GM10847 (cell line): ENCODE data around the gene UBN1.

Experiments used
- POLR2A ChIP-seq: IDR thresholded peaks from 2 replicates; pipeline ENCODE4 v1.6.1; 2011; ENCODE audit not compliant: insufficient read length; ENCODE audit errors: extremely low read depth

Gene UBN1

GRCh38 chr16:4883501-4883900 lies 36.2 kb downstream of the UBN1 start:
- TF ChIP-seq POLR2A: no peak

- TF ChIP-seq POLR2A: no peak
Measured at GRCh38 chr16:4884209-4884608, 36.9 kb downstream of the UBN1 start.

GRCh38 chr16:4884972-4885874 lies 37.9 kb downstream of the UBN1 start:
- no peak for TF ChIP-seq POLR2A

GRCh38 chr16:4886151-4886550 lies 38.9 kb downstream of the UBN1 start:
- TF ChIP-seq POLR2A: no peak

- TF ChIP-seq POLR2A: no peak
Measured at GRCh38 chr16:4888428-4889135, 41.3 kb downstream of the UBN1 start.

GRCh38 chr16:4890026-4890425 lies 42.7 kb downstream of the UBN1 start:
- no peak for TF ChIP-seq POLR2A

GRCh38 chr16:4890686-4891085 lies 43.4 kb downstream of the UBN1 start:
- TF ChIP-seq POLR2A: no peak

GRCh38 chr16:4891097-4891885 lies 44.0 kb downstream of the UBN1 start:
- TF ChIP-seq POLR2A: no peak

- no peak for TF ChIP-seq POLR2A
Measured at GRCh38 chr16:4891886-4892216, 44.6 kb downstream of the UBN1 start.

- TF ChIP-seq POLR2A: no peak
Measured at GRCh38 chr16:4892361-4893102, 45.3 kb downstream of the UBN1 start.

- no peak for TF ChIP-seq POLR2A
Measured at GRCh38 chr16:4893103-4893862, 46.0 kb downstream of the UBN1 start.

- TF ChIP-seq POLR2A: no peak
Measured at GRCh38 chr16:4894276-4895150, 47.2 kb downstream of the UBN1 start.

GRCh38 chr16:4895366-4895765 lies 48.1 kb downstream of the UBN1 start:
- TF ChIP-seq POLR2A: no peak
